Small intestine (tissue), 7 donors: ENCODE data around the gene CBFA2T3. TPM values are rescaled to one million over a fixed set of nuclear protein-coding genes. Genes with fewer than 3 reads are reported as not detected.

ENCODE experiments used
- DNase-seq, 2 donors: peaks; one replicate each; pipeline versions ENCODE4 v3.0.0 to v3.0.0-alpha.2; 2013
- FAIRE-seq: peaks from 2 replicates; lab custom pipeline; 2012; peaks lifted over from hg19 to GRCh38; lab: Jason Lieb, UNC
- H3K27ac ChIP-seq, 3 donors: one replicate each; pipeline ENCODE4 v1.5.1; 2013; ENCODE audit warnings: low read length in 2 of 3, mild to moderate bottlenecking in 2 of 3, control low read depth in 1 of 3, inconsistent platforms in 1 of 3, low read depth in 1 of 3, moderate library complexity in 1 of 3
- H3K27me3 ChIP-seq, 3 donors: one replicate each; pipeline ENCODE4 v1.6.1; 2013; ENCODE audit warnings: low read length in 3 of 3, inconsistent platforms in 1 of 3; ENCODE audit not compliant: control insufficient read depth in 3 of 3, insufficient read depth in 3 of 3
- H3K36me3 ChIP-seq, 3 donors: one replicate each; pipeline ENCODE4 v1.6.1; 2013; ENCODE audit warnings: low read length in 3 of 3, inconsistent platforms in 1 of 3, low read depth in 1 of 3, mild to moderate bottlenecking in 1 of 3, moderate library complexity in 1 of 3; ENCODE audit not compliant: control insufficient read depth in 3 of 3, insufficient read depth in 2 of 3
- H3K4me1 ChIP-seq, 3 donors: one replicate each; pipeline ENCODE4 v1.6.1; 2013; ENCODE audit warnings: low read length in 2 of 3, inconsistent platforms in 1 of 3, low read depth in 1 of 3, mild to moderate bottlenecking in 1 of 3, moderate library complexity in 1 of 3; ENCODE audit not compliant: control insufficient read depth in 3 of 3, insufficient read depth in 2 of 3
- H3K4me3 ChIP-seq, 3 donors: one replicate each; pipeline ENCODE4 v1.5.1; 2013; ENCODE audit warnings: low read length in 3 of 3, control low read depth in 1 of 3, inconsistent platforms in 1 of 3, low read depth in 1 of 3, mild to moderate bottlenecking in 1 of 3, moderate library complexity in 1 of 3
- H3K9me3 ChIP-seq, 2 donors: one replicate each; pipeline ENCODE4 v1.6.1; 2013; ENCODE audit warnings: low read depth in 1 of 2, low read length in 1 of 2; ENCODE audit not compliant: control insufficient read depth in 2 of 2, insufficient read depth in 1 of 2
- WGBS, 3 donors: extraction: QIAGEN DNeasy Blood & Tissue Kit; methylation state at CpG; one replicate each; pipeline ENCODE4 v1.1.7; 2013; 5-methylcytosine and 5-hydroxymethylcytosine counted together
- polyA plus RNA-seq, 4 donors: library from polyadenylated mRNA; stranded (reverse) in 3 of 4; unstranded in 1 of 4; fragments of 200-250 nt in 3 of 4; fragments of 120-200 nt in 1 of 4; gene quantifications; one replicate each; pipeline versions ENCODE4 v1.2.1 to v1.2.3, GENCODE V29; 2013
- donor health status: healthy with polysubstance abuse.
- donor health status: control.
- donor health status: control.
- donor health status: Bipolar disorder and iron deficiency.
- donor health status: healthy.

The CBFA2T3 gene
- polyA plus RNA-seq, 4 donors = 1.4 to 8.4 (median 4.1) TPM

DNA sequence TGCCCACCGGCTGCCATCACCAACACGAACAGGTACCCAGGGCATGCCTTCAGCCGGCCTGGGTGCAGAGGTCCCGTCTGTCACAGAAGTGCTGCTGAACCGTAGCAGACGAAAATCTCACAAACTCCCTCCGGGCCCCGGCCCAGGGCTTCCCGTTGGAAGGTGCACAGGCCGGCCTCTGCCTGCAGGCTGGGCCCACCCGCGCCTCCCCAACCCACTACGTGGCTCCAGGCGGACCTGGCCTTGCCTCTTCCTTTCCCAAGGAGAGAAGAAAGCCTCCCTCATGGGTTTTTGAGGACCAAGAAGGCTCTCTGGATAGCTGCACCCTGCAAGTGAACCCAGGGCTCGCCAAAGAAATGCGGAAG, 65.1 kb downstream of the CBFA2T3 start:
- no peak overlapping the region for H3K4me3 ChIP-seq
- no peaks in the 10 kb centered on the region for H3K27me3 ChIP-seq
- no peak overlapping the region for H3K27ac ChIP-seq
- DNase-seq (no peak), FAIRE-seq (no peak)
- WGBS, 3 donors = 85 to 90% (median 85%) methylated on average over 16 of the region's 16 CpGs
- no peaks in the 10 kb centered on the region for H3K4me1 ChIP-seq
- no peaks in the 10 kb centered on the region for H3K9me3 ChIP-seq
- no peaks in the 10 kb centered on the region for H3K36me3 ChIP-seq

DNA sequence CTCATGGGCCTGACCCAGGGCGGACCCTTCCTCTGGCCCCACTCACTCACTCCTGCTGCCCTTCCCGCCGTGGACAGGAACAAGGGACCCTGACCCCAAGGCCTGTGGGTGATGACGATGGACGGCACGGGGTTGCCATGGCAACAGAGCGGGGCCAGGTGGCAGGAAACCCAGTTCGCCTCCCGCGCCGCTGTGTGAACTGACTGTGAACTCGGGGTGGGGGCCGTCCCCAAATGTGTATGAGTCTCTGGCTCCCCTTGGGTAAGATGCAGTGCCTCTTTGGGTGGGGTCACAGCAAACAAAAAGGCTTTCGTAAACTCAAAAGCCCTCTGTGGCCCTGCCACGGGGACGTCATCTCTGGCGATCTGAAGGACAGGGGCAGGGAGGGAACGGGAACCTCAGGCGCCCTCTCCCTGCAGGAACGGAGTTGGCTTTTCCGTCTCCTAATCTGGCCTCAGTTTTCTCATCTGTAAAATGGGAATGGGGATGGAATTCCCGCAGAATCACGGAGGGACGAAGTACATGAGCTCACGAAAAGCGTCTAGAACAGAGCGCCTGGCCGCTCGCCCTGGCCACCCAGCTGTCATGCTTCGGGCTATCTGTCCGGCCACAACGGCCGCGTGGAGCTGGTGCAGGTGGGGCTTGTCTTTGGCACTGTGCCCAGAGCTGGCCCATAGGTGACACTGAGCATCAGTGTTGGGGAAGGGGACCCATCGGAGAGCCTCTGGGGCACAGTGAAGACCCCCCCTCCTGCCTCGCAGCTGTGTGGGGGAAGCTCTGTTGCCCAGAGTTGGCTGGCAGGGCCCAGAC, 65.7 kb downstream of the CBFA2T3 start:
- Histone ChIP-seq H3K9me3 (no peaks in the 10 kb centered on the region), H3K4me1 (no peaks in the 10 kb centered on the region), H3K27ac (no peak overlapping the region), H3K27me3 (no peaks in the 10 kb centered on the region), H3K36me3 (no peaks in the 10 kb centered on the region), H3K4me3 (no peak overlapping the region)
- FAIRE-seq (no peak), DNase-seq (no peak)
- WGBS, 3 donors = 56 to 67% (median 58%) methylated on average over 36 of the region's 36 CpGs

DNA sequence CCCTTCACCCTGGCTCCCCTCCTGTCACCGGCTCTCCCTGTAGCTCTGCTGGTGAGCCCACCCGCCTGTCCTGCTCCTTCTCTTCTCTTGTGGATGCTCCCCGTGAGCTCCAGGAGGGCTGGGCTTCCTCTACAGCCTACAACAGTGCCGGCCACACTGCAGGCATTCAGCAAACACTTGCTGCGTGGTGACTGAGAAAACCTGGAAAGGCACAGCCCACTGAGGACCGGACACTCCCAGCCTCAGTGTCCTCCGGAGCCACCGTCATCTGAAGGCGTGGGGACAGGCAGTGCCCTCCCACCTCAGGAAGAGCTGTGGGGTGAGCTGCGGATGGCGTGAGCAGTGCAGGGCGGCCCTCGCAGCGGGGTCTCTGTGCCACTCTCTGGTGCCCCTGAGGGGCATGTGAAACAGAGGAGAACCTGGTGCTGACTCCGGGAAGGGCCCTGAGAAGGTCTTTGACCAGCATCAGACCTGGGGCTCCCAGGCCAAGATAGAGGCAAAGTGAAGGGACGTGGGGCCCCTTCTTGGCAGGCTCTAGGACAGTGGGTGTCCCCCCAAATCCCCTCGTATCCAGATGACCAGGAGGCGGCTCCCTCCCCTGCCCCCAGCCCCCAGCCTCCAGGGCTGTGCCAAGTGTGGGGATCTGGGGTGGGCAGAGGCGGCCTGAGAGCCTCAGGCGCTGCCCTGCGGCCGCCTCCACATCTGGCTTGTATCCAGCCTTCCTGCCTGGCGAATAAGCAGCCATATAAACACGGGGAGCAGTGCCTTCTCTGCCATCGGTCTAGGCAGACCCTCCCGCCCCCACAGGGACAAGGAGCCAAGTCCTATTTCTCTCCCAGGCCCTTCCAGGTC, 66.5 kb downstream of the CBFA2T3 start:
- 50 to 67% (median 53%) methylated on average over 22 to 26 of the region's 26 CpGs for WGBS, 3 donors
- H3K27ac ChIP-seq = no peak overlapping the region
- H3K27me3 ChIP-seq = no peaks in the 10 kb centered on the region
- no peak for FAIRE-seq
- no peak for DNase-seq
- H3K4me1 ChIP-seq = no peaks in the 10 kb centered on the region
- H3K36me3 ChIP-seq = no peaks in the 10 kb centered on the region
- H3K4me3 ChIP-seq = no peak overlapping the region
- no peaks in the 10 kb centered on the region for H3K9me3 ChIP-seq

DNA sequence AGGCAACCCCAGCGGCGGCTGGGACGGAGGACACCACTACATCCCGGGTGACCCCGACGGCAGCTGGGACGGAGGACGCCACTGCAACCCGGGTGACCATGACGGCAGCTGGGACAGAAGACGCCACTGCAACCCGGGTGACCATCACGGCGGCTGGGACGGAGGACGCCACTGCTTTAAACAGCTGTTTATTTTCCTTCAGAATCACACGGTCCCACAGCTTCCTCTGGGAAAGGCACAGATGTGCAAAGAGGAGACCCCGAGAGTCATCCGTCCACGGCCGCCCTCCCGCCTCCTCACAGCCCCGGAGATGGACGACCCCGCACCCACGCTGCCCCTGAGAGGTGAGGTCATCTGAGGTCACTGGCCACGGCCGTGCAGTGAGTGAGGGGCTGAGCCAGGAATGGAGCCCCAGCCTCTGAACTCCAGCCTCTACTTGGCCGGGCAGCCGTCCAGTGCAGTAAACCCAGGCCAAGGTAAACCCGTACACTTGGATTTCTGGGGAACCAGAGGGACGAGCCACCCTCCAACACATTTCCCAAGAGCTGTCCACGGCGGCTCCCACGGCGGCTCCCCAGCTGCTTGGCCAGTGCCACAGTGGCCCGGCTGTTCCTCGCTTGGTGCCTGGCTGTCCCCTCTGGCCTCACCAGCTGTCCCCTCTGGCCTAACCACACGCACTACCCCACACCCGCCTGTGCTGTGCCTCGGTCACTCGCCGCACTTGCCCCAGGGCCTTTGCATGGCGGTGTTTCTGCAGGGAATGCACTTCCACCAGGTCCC, 67.4 kb downstream of the CBFA2T3 start:
- Histone ChIP-seq H3K4me1 (no peaks in the 10 kb centered on the region), H3K9me3 (no peaks in the 10 kb centered on the region), H3K27me3 (no peaks in the 10 kb centered on the region), H3K4me3 (no peak overlapping the region), H3K36me3 (no peaks in the 10 kb centered on the region), H3K27ac (no peak overlapping the region)
- DNase-seq = no peak
- 69 to 73% (median 72%) methylated on average over 38 to 44 of the region's 44 CpGs for WGBS, 3 donors
- FAIRE-seq = no peak

DNA sequence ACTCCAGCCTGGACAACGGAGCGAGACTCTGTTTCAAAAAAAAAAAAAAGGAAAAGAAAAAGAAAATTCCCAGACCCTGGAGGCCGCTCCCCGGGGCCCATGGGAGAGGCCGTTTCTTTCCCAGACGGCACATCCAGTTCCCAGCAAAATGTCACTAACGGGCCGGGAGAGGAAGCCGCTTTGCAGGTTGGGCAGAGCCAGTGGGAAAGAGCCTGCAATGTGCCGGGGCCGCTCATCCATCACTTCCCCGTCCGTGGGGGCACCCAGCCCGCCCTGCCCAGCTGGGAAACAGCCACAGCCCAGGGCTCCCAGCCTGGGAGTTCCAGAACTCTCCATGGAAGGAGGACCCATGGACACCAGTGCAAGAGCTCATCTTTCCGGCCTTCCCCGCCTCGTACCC, 68.7 kb downstream of the CBFA2T3 start:
- no peak for DNase-seq

DNA sequence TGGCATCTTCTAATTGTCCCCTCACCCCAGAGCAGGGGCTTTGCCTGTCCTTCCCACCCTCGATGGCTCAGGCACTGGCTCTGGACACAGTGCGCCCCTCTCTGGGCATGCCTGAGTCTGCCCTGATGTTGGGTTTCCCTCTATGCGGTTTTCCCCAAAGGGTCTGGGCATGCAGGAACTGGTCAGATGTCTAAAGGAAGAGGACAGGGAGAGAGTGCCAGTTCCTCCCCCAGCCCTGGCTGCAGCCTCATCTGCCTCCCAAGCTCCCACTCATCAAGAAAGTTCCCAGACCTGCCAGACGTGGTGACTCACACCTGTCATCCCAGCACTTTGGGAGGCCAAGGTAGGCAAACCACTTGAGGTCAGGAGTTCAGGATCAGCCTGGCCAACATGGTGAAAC, 69.2 kb downstream of the CBFA2T3 start:
- no peaks in the 10 kb centered on the region for H3K36me3 ChIP-seq
- H3K4me1 ChIP-seq = no peaks in the 10 kb centered on the region
- 61 to 72% (median 67%) methylated on average over 4 of the region's 4 CpGs for WGBS, 3 donors
- H3K27me3 ChIP-seq = no peaks in the 10 kb centered on the region
- no peak overlapping the region for H3K4me3 ChIP-seq
- FAIRE-seq = no peak
- no peaks in the 10 kb centered on the region for H3K9me3 ChIP-seq
- no peak overlapping the region for H3K27ac ChIP-seq
- no peak for DNase-seq

More for the DNA sequence above, 68.7 kb downstream of the CBFA2T3 start:
- Histone ChIP-seq H3K9me3 (no peaks in the 10 kb centered on the region), H3K36me3 (no peaks in the 10 kb centered on the region), H3K4me3 (no peak overlapping the region), H3K4me1 (no peaks in the 10 kb centered on the region), H3K27me3 (no peaks in the 10 kb centered on the region), H3K27ac (no peak overlapping the region)
- 73 to 85% (median 80%) methylated on average over 17 of the region's 17 CpGs for WGBS, 3 donors
- no peak for FAIRE-seq

DNA sequence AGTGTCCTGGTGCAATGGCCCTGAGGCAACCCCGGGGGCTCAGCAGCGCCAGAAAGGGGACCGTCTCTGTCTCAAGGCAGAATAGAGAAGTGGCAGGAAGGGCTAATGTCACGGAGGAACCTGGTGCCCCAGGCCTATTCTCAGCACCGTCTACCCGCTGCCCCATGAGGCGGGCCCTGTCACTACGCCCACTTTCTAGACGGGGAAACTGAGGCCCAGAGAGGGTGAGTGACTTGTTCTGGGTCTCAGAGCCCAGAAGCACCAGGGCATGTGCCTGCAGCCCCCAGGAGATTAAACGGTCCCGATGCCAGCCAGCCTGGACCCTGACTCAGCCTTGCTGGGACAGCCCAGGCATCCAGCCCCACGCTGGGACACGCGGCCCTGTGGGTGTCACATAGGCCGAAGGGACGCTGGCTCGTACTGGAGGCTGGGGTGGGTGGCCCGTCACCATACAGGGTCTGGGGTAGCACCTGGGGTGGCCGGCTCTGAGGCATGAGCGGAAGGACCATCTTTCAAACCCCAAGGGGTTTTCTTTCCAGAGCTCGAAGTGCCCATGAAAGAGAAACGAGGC, 70.4 kb downstream of the CBFA2T3 start:
- no peak overlapping the region for H3K4me3 ChIP-seq
- no peak for DNase-seq
- no peak overlapping the region for H3K27ac ChIP-seq
- H3K4me1 ChIP-seq = no peaks in the 10 kb centered on the region
- WGBS, 3 donors = 80 to 88% (median 86%) methylated on average over 22 of the region's 22 CpGs
- no peaks in the 10 kb centered on the region for H3K9me3 ChIP-seq
- H3K36me3 ChIP-seq = no peaks in the 10 kb centered on the region
- no peaks in the 10 kb centered on the region for H3K27me3 ChIP-seq
- FAIRE-seq = no peak

DNA sequence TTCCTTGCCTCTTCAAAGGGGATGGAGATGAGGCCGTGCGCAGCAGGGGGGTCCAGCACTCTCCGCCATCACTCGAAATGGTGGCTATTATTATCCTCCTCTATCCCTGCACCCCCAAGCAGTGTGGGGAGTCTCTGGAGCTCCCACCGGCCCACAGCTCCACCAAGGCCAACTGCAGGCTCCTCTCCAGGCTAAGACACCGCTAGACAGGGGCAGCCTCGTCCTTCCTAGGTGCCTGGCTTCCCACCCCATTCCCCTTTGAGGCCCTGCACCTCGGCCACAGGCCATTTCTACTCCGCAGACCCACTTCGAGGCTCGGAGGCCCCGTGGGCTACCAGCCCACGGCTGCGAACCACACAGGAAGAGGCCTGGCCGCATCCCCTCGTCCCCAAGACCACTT, 71.0 kb downstream of the CBFA2T3 start:
- 74 to 84% (median 81%) methylated on average over 15 to 16 of the region's 16 CpGs for WGBS, 3 donors
- H3K27ac ChIP-seq = no peak overlapping the region
- FAIRE-seq (no peak), DNase-seq (no peak)
- H3K27me3 ChIP-seq = no peaks in the 10 kb centered on the region
- H3K4me3 ChIP-seq = no peak overlapping the region
- H3K4me1 ChIP-seq = no peaks in the 10 kb centered on the region
- peaks cover 0 to 3% (median 0%) of the 10 kb centered on the region in 3 donors for H3K36me3 ChIP-seq
- no peaks in the 10 kb centered on the region for H3K9me3 ChIP-seq
